HG03045 (cell line): ENCODE measurements around the gene HSPA4.

Source experiments
- ATAC-seq: cut with Tn5 transposase; IDR thresholded peaks from one replicate; pipeline ENCODE4 v1.9.1; 2021; ENCODE audit warnings: mild to moderate bottlenecking, moderate library complexity; ENCODE audit not compliant: unreplicated experiment

Gene HSPA4

GRCh38 chr5:133154274-133155075 is 102.7 kb downstream of the HSPA4 start:
- ATAC-seq = no peak

GRCh38 chr5:133155326-133155969 is 103.6 kb downstream of the HSPA4 start:
- ATAC-seq = no peak
